Stimulated activated naive B cell treated with anti-CD40 and anti-IgM and Interleukin-4, amounts not matched to agents 10 μg/mL and 1 μg/mL and 100 μg/mL, for 72 hours (primary cell): ENCODE results near the gene CXADR.

Source experiments
- ATAC-seq, 2 donors: fragments of 150-1000 bp; cut with Tn5 transposase; replicated peaks; 2 replicates each; pipeline ENCODE4 v1.10.0; 2021; ENCODE audit warnings: moderate library complexity in 1 of 2
- DNase-seq: peaks from one replicate; pipeline ENCODE4 v3.0.0; 2021
- H3K27ac Mint-ChIP-seq: one replicate; pipeline ENCODE4 v1.8.0; 2022; ENCODE audit warnings: mild to moderate bottlenecking, mixed read lengths
- H3K27me3 Mint-ChIP-seq, 2 donors: one replicate each; pipeline ENCODE4 v1.8.0; 2022; ENCODE audit warnings: mixed read lengths in 2 of 2
- H3K36me3 Mint-ChIP-seq, 2 donors: one replicate each; pipeline ENCODE4 v1.8.0; 2022; ENCODE audit warnings: mixed read lengths in 2 of 2, mild to moderate bottlenecking in 1 of 2
- H3K4me1 Mint-ChIP-seq, 2 donors: one replicate each; pipeline ENCODE4 v1.8.0; 2022; ENCODE audit warnings: mixed read lengths in 2 of 2, mild to moderate bottlenecking in 1 of 2
- H3K4me3 Mint-ChIP-seq, 2 donors: one replicate each; pipeline ENCODE4 v1.8.0; 2022; ENCODE audit warnings: mild to moderate bottlenecking in 2 of 2, mixed read lengths in 2 of 2, moderate library complexity in 1 of 2
- H3K9me3 Mint-ChIP-seq, 2 donors: one replicate each; pipeline ENCODE4 v1.8.0; 2022; ENCODE audit warnings: mixed read lengths in 2 of 2, mild to moderate bottlenecking in 1 of 2

CXADR gene

GRCh38 chr21:17576080-17576835 is 63.4 kb downstream of the CXADR start:
- Mint-ChIP-seq H3K4me1 (no peaks in the 10 kb centered on the region), H3K27ac (no peak overlapping the region), H3K9me3 (no peaks in the 10 kb centered on the region), H3K27me3 (peaks cover 7 to 9% of the 10 kb centered on the region in 2 donors), H3K4me3 (no peak overlapping the region), H3K36me3 (no peaks in the 10 kb centered on the region)
- no peak for DNase-seq
- no peak for ATAC-seq

- Mint-ChIP-seq H3K36me3 (no peaks in the 10 kb centered on the region), H3K27ac (no peak overlapping the region), H3K4me3 (no peak overlapping the region), H3K9me3 (no peaks in the 10 kb centered on the region), H3K4me1 (no peaks in the 10 kb centered on the region), H3K27me3 (peaks cover 7 to 9% of the 10 kb centered on the region in 2 donors)
- ATAC-seq (no peak), DNase-seq (no peak)
These were observed 64.9 kb downstream of the CXADR start for GRCh38 chr21:17577701-17578100.

- H3K4me3 Mint-ChIP-seq: no peak overlapping the region
- no peaks in the 10 kb centered on the region for H3K4me1 Mint-ChIP-seq
- DNase-seq (no peak), ATAC-seq (no peak)
- H3K9me3 Mint-ChIP-seq: no peaks in the 10 kb centered on the region
- peaks cover 5 to 7% of the 10 kb centered on the region in 2 donors for H3K27me3 Mint-ChIP-seq
- no peaks in the 10 kb centered on the region for H3K36me3 Mint-ChIP-seq
- no peak overlapping the region for H3K27ac Mint-ChIP-seq
These were observed 65.3 kb downstream of the CXADR start for GRCh38 chr21:17578162-17578561.

- DNase-seq (no peak), ATAC-seq (no peak)
- Mint-ChIP-seq H3K4me3 (no peak overlapping the region), H3K27me3 (peaks cover 4 to 7% of the 10 kb centered on the region in 2 donors), H3K27ac (no peak overlapping the region), H3K9me3 (no peaks in the 10 kb centered on the region), H3K36me3 (no peaks in the 10 kb centered on the region), H3K4me1 (no peaks in the 10 kb centered on the region)
These were observed 66.0 kb downstream of the CXADR start for GRCh38 chr21:17578876-17579275.

- Mint-ChIP-seq H3K36me3 (no peaks in the 10 kb centered on the region), H3K4me1 (no peaks in the 10 kb centered on the region), H3K27me3 (no peaks in the 10 kb centered on the region), H3K4me3 (no peak overlapping the region), H3K27ac (no peak overlapping the region), H3K9me3 (no peaks in the 10 kb centered on the region)
- DNase-seq: no peak
- no peak for ATAC-seq
These were observed 67.5 kb downstream of the CXADR start for GRCh38 chr21:17580319-17580718.

- Mint-ChIP-seq H3K27ac (no peak overlapping the region), H3K4me3 (no peak overlapping the region), H3K27me3 (no peaks in the 10 kb centered on the region), H3K9me3 (peaks cover 0 to 2% of the 10 kb centered on the region in 2 donors), H3K4me1 (no peaks in the 10 kb centered on the region), H3K36me3 (no peaks in the 10 kb centered on the region)
- DNase-seq (no peak), ATAC-seq (no peak)
These were observed 71.1 kb downstream of the CXADR start for GRCh38 chr21:17583898-17584297.

- no peaks in the 10 kb centered on the region for H3K36me3 Mint-ChIP-seq
- ATAC-seq (peak in 1 of 2 donors; percentile 56), DNase-seq (no peak)
These were observed 73.1 kb downstream of the CXADR start for GRCh38 chr21:17585875-17586450.

GRCh38 chr21:17590430-17590829 is 77.6 kb downstream of the CXADR start:
- DNase-seq (no peak), ATAC-seq (no peak)
- peaks cover 0 to 2% of the 10 kb centered on the region in 2 donors for H3K9me3 Mint-ChIP-seq
- no peak overlapping the region for H3K27ac Mint-ChIP-seq
- H3K4me3 Mint-ChIP-seq: no peak overlapping the region
- H3K36me3 Mint-ChIP-seq: peaks cover 8 to 18% of the 10 kb centered on the region in 2 donors
- H3K4me1 Mint-ChIP-seq: no peaks in the 10 kb centered on the region
- H3K27me3 Mint-ChIP-seq: no peaks in the 10 kb centered on the region

More at GRCh38 chr21:17585875-17586450, 73.1 kb downstream of the CXADR start:
- H3K9me3 Mint-ChIP-seq: peaks cover 0 to 2% of the 10 kb centered on the region in 2 donors
- H3K4me3 Mint-ChIP-seq: no peak overlapping the region
- no peaks in the 10 kb centered on the region for H3K4me1 Mint-ChIP-seq
- no peaks in the 10 kb centered on the region for H3K27me3 Mint-ChIP-seq
- H3K27ac Mint-ChIP-seq: no peak overlapping the region

GRCh38 chr21:17597680-17598079 is 84.8 kb downstream of the CXADR start:
- peaks cover 19 to 21% of the 10 kb centered on the region in 2 donors for H3K36me3 Mint-ChIP-seq
- no peaks in the 10 kb centered on the region for H3K9me3 Mint-ChIP-seq
- no peak overlapping the region for H3K4me3 Mint-ChIP-seq
- H3K27ac Mint-ChIP-seq: no peak overlapping the region
- DNase-seq (no peak), ATAC-seq (no peak)
- peaks cover 2 to 5% of the 10 kb centered on the region in 2 donors for H3K4me1 Mint-ChIP-seq
- no peaks in the 10 kb centered on the region for H3K27me3 Mint-ChIP-seq

GRCh38 chr21:17598437-17598836 is 85.6 kb downstream of the CXADR start:
- peaks cover 23 to 24% of the 10 kb centered on the region in 2 donors for H3K36me3 Mint-ChIP-seq
- peak in 1 of 2 donors; percentile 54 for ATAC-seq

GRCh38 chr21:17602874-17603273 is 90.0 kb downstream of the CXADR start:
- Mint-ChIP-seq H3K27me3 (no peaks in the 10 kb centered on the region), H3K4me1 (peaks cover 2 to 5% of the 10 kb centered on the region in 2 donors), H3K36me3 (peaks cover 23 to 28% of the 10 kb centered on the region in 2 donors), H3K4me3 (no peak overlapping the region), H3K27ac (no peak overlapping the region), H3K9me3 (no peaks in the 10 kb centered on the region)
- ATAC-seq (no peak), DNase-seq (no peak)

More at GRCh38 chr21:17598437-17598836, 85.6 kb downstream of the CXADR start:
- Mint-ChIP-seq H3K4me1 (peaks cover 2 to 5% of the 10 kb centered on the region in 2 donors), H3K9me3 (no peaks in the 10 kb centered on the region), H3K27me3 (no peaks in the 10 kb centered on the region), H3K27ac (no peak overlapping the region), H3K4me3 (no peak overlapping the region)
- DNase-seq: no peak

GRCh38 chr21:17607684-17608083 is 94.8 kb downstream of the CXADR start:
- no peak for ATAC-seq
- Mint-ChIP-seq H3K27me3 (no peaks in the 10 kb centered on the region), H3K27ac (no peak overlapping the region), H3K36me3 (peaks cover 18 to 34% of the 10 kb centered on the region in 2 donors), H3K4me3 (no peak overlapping the region), H3K9me3 (no peaks in the 10 kb centered on the region), H3K4me1 (peaks cover 8 to 12% of the 10 kb centered on the region in 2 donors)
- DNase-seq: no peak

GRCh38 chr21:17609681-17610080 is 96.8 kb downstream of the CXADR start:
- Mint-ChIP-seq H3K36me3 (peaks cover 7 to 17% of the 10 kb centered on the region in 2 donors), H3K4me3 (no peak overlapping the region), H3K9me3 (no peaks in the 10 kb centered on the region), H3K27me3 (no peaks in the 10 kb centered on the region), H3K4me1 (peaks cover 8 to 18% of the 10 kb centered on the region in 2 donors), H3K27ac (no peak overlapping the region)
- ATAC-seq: no peak
- DNase-seq: no peak

GRCh38 chr21:17610911-17611310 is 98.1 kb downstream of the CXADR start:
- Mint-ChIP-seq H3K4me3 (peak overlapping the region; percentile 90), H3K27ac (no peak overlapping the region), H3K36me3 (peaks cover 7 to 17% of the 10 kb centered on the region in 2 donors), H3K4me1 (peaks cover 8 to 18% of the 10 kb centered on the region in 2 donors), H3K9me3 (no peaks in the 10 kb centered on the region), H3K27me3 (no peaks in the 10 kb centered on the region)
- no peak for ATAC-seq
- DNase-seq: no peak
